Chondrocyte (in vitro differentiated cells): ENCODE data around the gene NR2C2. TPM values are rescaled to one million over a fixed set of nuclear protein-coding genes. Genes with fewer than 3 reads are reported as not detected.
A peak's percentile ranks its signal among the peaks of the same experiment; 100 is the strongest.

ENCODE experiments used
- DNase-seq: peaks from one replicate; pipeline ENCODE4 v3.0.0; 2021; ENCODE audit warnings: mixed read lengths, low spot score
- H3K27ac Mint-ChIP-seq: one replicate; pipeline ENCODE4 v1.8.0; 2021; ENCODE audit warnings: mild to moderate bottlenecking, moderate library complexity, mixed read lengths; ENCODE audit not compliant: unreplicated experiment
- H3K27me3 Mint-ChIP-seq: 2 replicates; pipeline ENCODE4 v1.8.0; 2021; ENCODE audit warnings: low read depth, mixed read lengths
- H3K36me3 Mint-ChIP-seq: 2 replicates; pipeline ENCODE4 v1.8.0; 2021; ENCODE audit warnings: low read depth, mixed read lengths
- H3K4me1 Mint-ChIP-seq: 2 replicates; pipeline ENCODE4 v1.8.0; 2021; ENCODE audit warnings: low read depth, mild to moderate bottlenecking, mixed read lengths
- H3K4me3 Mint-ChIP-seq: one replicate; pipeline ENCODE4 v1.8.0; 2021; ENCODE audit warnings: mild to moderate bottlenecking, moderate library complexity, mixed read lengths; ENCODE audit not compliant: unreplicated experiment
- H3K9me3 Mint-ChIP-seq: 2 replicates; pipeline ENCODE4 v1.8.0; 2021; ENCODE audit warnings: low read depth, mixed read lengths
- total RNA-seq: library from RNA; stranded (reverse); gene quantifications from 3 replicates; pipeline ENCODE4 v1.2.1, GENCODE V29; 2021
- TF ChIP-seq, protein P1 (sequence below): fragments of 200-600 bp; sonication (generic); IDR thresholded peaks from 2 replicates; pipeline ENCODE4 v1.5.0; 2021; ENCODE audit warnings: antibody characterized with exemption, mild to moderate bottlenecking, moderate library complexity

NR2C2 gene
- total RNA-seq, 1 donor from 2014 or later, result 42.5 TPM

DNA sequence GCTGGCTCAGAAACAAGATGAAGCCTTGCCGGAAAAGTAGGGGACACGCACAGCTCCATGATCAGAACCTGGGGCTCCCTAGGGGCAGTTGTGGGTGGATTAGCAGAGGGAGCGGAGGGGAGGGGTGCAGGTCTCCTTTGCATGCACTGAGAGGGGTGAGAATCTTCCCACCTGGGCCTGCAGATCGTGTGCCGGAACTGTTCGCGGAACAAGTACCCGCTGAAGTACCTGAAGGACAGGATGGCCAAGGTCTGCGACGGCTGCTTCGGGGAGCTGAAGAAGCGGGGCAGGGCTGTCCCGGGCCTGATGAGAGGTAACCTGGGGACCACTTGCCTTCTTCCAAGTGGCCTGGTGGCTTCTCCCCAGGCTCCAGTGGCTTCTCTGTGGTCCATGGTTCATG, 24.5 kb upstream of the NR2C2 start:
- H3K4me3 Mint-ChIP-seq, result no peak overlapping the region
- TF ChIP-seq, protein P1, sequence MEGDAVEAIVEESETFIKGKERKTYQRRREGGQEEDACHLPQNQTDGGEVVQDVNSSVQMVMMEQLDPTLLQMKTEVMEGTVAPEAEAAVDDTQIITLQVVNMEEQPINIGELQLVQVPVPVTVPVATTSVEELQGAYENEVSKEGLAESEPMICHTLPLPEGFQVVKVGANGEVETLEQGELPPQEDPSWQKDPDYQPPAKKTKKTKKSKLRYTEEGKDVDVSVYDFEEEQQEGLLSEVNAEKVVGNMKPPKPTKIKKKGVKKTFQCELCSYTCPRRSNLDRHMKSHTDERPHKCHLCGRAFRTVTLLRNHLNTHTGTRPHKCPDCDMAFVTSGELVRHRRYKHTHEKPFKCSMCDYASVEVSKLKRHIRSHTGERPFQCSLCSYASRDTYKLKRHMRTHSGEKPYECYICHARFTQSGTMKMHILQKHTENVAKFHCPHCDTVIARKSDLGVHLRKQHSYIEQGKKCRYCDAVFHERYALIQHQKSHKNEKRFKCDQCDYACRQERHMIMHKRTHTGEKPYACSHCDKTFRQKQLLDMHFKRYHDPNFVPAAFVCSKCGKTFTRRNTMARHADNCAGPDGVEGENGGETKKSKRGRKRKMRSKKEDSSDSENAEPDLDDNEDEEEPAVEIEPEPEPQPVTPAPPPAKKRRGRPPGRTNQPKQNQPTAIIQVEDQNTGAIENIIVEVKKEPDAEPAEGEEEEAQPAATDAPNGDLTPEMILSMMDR, result no peak
- H3K27ac Mint-ChIP-seq, result no peak overlapping the region
- H3K9me3 Mint-ChIP-seq, result no peaks in the 10 kb centered on the region
- H3K4me1 Mint-ChIP-seq, result peaks cover 5% of the 10 kb centered on the region
- H3K27me3 Mint-ChIP-seq, result peaks cover 5% of the 10 kb centered on the region
- no peak for DNase-seq
- H3K36me3 Mint-ChIP-seq, result no peaks in the 10 kb centered on the region

DNA sequence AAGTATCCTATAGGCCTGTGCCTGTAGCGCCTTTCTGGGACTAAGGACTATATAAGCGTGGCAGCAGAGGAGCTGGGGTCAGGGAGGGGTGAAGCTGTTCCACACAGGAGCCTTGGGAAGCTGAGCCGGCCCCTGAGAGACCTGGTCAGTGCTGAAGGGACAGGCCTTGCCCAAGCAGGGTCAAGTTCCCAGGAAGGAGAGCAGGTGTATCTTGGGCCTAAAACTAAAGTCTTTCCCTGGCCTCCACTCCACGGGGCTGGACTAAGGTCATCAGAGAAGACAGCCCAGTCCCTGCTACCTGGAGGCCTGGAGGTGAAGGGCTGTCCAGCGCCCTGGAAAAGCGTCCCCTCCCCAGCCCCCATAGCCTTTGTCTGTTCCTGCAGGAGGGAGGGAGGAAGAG, 23.9 kb upstream of the NR2C2 start:
- peaks cover 5% of the 10 kb centered on the region for H3K4me1 Mint-ChIP-seq
- H3K9me3 Mint-ChIP-seq, result no peaks in the 10 kb centered on the region
- no peak for DNase-seq
- no peaks in the 10 kb centered on the region for H3K27me3 Mint-ChIP-seq
- no peak overlapping the region for H3K27ac Mint-ChIP-seq
- H3K36me3 Mint-ChIP-seq, result no peaks in the 10 kb centered on the region
- H3K4me3 Mint-ChIP-seq, result no peak overlapping the region
- TF ChIP-seq, protein P1, result no peak

DNA sequence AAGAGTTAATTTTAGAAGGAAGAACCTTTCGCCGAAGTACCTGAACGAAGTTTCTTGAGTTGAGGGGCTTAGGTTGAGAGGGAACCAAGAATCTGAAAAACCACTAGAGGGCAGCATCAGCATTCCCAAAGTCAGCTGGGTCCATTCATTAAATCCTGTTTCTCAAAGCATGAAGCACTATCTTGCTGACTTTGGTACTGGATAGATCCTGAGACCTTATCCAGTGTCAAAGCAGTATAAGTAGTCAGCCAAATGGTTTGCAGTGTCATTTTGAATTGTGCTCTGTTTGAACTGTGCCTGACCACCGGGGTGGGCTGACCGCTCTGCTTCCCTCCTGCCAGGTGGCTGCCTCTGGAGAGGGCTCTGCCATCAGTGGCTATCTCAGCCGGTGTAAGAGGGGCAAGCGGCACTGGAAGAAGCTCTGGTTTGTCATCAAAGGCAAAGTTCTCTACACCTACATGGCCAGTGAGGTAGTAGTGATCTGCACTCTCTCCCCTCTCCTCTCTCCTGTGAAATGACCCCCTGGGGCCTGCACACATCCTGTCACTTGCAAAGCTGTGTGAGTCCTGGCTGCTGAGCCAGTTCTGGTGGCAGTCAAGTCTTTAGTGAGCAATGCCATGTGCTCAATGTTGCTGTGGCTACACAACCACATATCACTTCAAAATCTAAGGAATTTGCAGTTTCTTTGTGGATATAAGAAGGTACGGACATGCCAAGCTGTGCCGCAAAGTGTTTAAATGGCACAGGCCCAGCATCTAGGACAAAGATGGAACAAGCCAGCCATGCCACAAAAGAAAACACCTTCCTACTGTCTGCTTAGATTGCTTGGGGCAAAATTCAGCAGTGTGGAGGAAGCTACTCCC, 21.4 kb upstream of the NR2C2 start:
- Mint-ChIP-seq H3K36me3 (no peaks in the 10 kb centered on the region), H3K27me3 (no peaks in the 10 kb centered on the region), H3K9me3 (no peaks in the 10 kb centered on the region), H3K27ac (no peak overlapping the region), H3K4me1 (peaks cover 5% of the 10 kb centered on the region), H3K4me3 (no peak overlapping the region)
- no peak for DNase-seq
- TF ChIP-seq, protein P1, result peak; percentile 92

DNA sequence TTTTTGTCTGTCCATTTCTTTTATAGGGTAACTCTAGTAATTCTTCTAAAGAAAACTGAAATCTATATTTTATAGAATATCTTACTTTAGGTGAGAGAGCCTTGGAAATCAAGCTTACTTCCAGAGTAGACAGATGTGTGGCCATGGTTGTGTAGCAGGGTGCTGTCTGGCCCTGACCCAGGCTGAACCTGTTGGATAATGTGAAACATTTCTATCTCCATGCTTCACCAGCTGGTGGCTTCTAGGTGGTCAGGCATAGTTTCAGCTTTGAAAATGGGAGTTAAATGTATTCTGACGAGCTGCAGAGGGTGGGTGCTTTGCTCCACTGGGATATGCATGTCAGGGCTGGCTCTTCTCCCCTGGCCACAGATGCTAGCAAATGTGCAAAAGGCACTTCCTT, 20.8 kb upstream of the NR2C2 start:
- no peaks in the 10 kb centered on the region for H3K36me3 Mint-ChIP-seq
- H3K27ac Mint-ChIP-seq, result no peak overlapping the region
- no peaks in the 10 kb centered on the region for H3K9me3 Mint-ChIP-seq
- TF ChIP-seq, protein P1, result no peak
- no peak for DNase-seq
- H3K27me3 Mint-ChIP-seq, result no peaks in the 10 kb centered on the region
- peaks cover 1% of the 10 kb centered on the region for H3K4me1 Mint-ChIP-seq
- H3K4me3 Mint-ChIP-seq, result no peak overlapping the region

DNA sequence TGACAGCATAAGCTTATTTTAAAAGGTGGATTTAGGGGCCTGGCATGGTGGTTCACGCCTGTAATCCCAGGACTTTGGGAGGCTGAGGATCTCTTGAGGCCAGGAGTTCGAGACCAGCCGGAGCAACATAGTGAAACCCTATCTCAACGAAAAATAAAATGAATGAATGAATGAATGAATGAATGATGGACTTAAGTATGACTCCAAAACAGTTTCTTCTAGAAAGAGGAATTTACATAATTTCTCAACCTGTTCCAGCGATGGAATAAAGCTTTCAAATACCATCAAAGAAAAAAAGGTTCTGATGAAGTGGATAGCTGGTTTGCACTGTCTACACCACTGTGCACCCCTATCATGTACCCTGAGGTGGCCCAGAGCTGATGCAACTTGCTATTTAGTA, 20.1 kb upstream of the NR2C2 start:
- TF ChIP-seq, protein P1, result no peak
- no peaks in the 10 kb centered on the region for H3K36me3 Mint-ChIP-seq
- no peak overlapping the region for H3K4me3 Mint-ChIP-seq
- H3K9me3 Mint-ChIP-seq, result no peaks in the 10 kb centered on the region
- peaks cover 4% of the 10 kb centered on the region for H3K4me1 Mint-ChIP-seq
- H3K27me3 Mint-ChIP-seq, result no peaks in the 10 kb centered on the region
- H3K27ac Mint-ChIP-seq, result no peak overlapping the region
- no peak for DNase-seq
